ENCODE data around the gene RGS7. TPM values are rescaled to one million over a fixed set of nuclear protein-coding genes. Genes with fewer than 3 reads are reported as not detected.

The RGS7 gene
- total and polyA plus RNA-seq, 2 donors from 2014 or later = 3.6 TPM; not detected in 1

DNA sequence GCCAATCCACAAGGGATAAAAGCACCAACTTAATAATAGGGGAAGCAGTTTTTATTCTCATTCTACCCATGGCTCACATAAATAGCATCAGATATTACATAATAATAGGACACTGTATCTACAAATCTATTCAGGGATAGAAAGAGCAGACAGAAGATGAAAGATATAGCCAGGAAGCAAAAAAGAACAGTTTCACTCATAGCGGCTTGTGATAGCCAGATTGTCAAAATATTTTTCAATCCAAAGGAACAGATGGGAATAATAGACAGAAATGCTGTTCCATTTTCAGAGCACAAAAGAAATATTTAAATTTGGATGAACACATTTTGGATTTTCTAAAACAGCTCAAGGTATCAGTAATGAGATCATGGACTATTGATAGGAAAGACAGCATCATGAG is 512.5 kb downstream of the RGS7 start:
- intact Hi-C loops (cut with DNase I) = no loop called here
- Histone ChIP-seq H3K36me3 (ENCODE audit: control insufficient read depth in 2 of 3, insufficient read depth in 3 of 3, low read length in 3 of 3) (no peaks in the 10 kb centered on the region), H3K27me3 (ENCODE audit: control insufficient read depth, insufficient read depth, low read length) (no peaks in the 10 kb centered on the region), H3K9me3 (ENCODE audit: control insufficient read depth in 2 of 3, insufficient read depth in 1 of 3, low read length in 3 of 3) (no peaks in the 10 kb centered on the region), H3K27ac (ENCODE audit: low read depth in 2 of 2, low read length in 2 of 2) (no peak overlapping the region), H3K4me1 (ENCODE audit: control insufficient read depth in 2 of 3, insufficient read depth in 2 of 3, low read depth in 1 of 3, low read length in 3 of 3) (no peaks in the 10 kb centered on the region), H3K9ac (ENCODE audit: low read length in 3 of 3) (no peak overlapping the region), H3K4me3 (ENCODE audit: low read length in 3 of 3) (no peak overlapping the region)
- FAIRE-seq = no peak
- DNase-seq = no peak
- TF ChIP-seq, protein P1, sequence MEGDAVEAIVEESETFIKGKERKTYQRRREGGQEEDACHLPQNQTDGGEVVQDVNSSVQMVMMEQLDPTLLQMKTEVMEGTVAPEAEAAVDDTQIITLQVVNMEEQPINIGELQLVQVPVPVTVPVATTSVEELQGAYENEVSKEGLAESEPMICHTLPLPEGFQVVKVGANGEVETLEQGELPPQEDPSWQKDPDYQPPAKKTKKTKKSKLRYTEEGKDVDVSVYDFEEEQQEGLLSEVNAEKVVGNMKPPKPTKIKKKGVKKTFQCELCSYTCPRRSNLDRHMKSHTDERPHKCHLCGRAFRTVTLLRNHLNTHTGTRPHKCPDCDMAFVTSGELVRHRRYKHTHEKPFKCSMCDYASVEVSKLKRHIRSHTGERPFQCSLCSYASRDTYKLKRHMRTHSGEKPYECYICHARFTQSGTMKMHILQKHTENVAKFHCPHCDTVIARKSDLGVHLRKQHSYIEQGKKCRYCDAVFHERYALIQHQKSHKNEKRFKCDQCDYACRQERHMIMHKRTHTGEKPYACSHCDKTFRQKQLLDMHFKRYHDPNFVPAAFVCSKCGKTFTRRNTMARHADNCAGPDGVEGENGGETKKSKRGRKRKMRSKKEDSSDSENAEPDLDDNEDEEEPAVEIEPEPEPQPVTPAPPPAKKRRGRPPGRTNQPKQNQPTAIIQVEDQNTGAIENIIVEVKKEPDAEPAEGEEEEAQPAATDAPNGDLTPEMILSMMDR (IDR thresholded peaks at IDR 0.05; ENCODE audit: borderline replicate concordance, extremely low read depth, insufficient read depth) = no peak

DNA sequence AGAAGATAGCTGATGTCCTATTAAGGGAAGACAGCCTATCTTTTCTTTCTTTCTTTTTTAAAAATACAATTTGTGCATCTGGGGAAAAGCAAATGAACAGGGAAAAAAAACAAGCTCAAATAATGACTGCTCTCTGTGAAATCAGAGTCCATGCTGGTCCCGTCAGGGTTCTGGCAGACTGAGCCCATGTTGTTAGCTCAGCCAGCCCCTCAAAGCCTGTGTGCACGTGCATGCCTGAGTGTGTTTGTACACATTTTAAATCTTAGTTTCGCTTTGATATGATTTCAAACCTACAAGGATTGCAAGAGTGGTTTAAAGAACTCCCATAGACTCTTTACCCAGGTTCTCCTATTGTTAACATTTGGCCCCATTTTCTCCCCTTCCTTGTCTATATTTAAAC is 513.2 kb downstream of the RGS7 start:
- no peaks in the 10 kb centered on the region for H3K36me3 ChIP-seq (ENCODE audit: control insufficient read depth in 2 of 3, insufficient read depth in 3 of 3, low read length in 3 of 3)
- no peak overlapping the region for H3K4me3 ChIP-seq (ENCODE audit: low read length in 3 of 3)
- H3K27me3 ChIP-seq (ENCODE audit: control insufficient read depth, insufficient read depth, low read length) = no peaks in the 10 kb centered on the region
- no peak overlapping the region for H3K27ac ChIP-seq (ENCODE audit: low read depth in 2 of 2, low read length in 2 of 2)
- no peak for FAIRE-seq
- no peaks in the 10 kb centered on the region for H3K4me1 ChIP-seq (ENCODE audit: control insufficient read depth in 2 of 3, insufficient read depth in 2 of 3, low read depth in 1 of 3, low read length in 3 of 3)
- H3K9ac ChIP-seq (ENCODE audit: low read length in 3 of 3) = no peak overlapping the region
- no peaks in the 10 kb centered on the region for H3K9me3 ChIP-seq (ENCODE audit: control insufficient read depth in 2 of 3, insufficient read depth in 1 of 3, low read length in 3 of 3)
- intact Hi-C loops (cut with DNase I) = no loop called here
- DNase-seq = no peak
- TF ChIP-seq, protein P1 (IDR thresholded peaks at IDR 0.05; ENCODE audit: borderline replicate concordance, extremely low read depth, insufficient read depth) = no peak

DNA sequence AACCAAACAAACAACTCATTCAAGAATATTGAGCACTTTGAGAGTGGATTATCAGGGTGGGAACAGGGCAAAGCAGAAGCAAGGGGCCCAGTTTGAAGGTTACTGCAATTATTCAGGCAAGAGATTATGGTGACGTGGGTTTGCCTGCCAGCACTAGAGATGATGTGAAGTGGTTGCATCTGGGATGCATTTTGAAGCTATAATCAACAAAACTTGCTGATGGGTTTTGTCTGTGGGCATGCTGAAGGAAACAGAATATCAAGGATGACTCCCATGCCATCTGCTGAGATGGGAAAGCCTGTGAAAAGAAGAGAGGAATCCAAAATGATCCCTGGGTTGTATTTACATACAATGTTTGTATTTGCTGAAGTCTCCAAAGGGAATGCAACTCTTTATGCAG is 520.7 kb downstream of the RGS7 start:
- no peaks in the 10 kb centered on the region for H3K36me3 ChIP-seq (ENCODE audit: control insufficient read depth in 2 of 3, insufficient read depth in 3 of 3, low read length in 3 of 3)
- no peak overlapping the region for H3K9ac ChIP-seq (ENCODE audit: low read length in 3 of 3)
- no peaks in the 10 kb centered on the region for H3K4me1 ChIP-seq (ENCODE audit: control insufficient read depth in 2 of 3, insufficient read depth in 2 of 3, low read depth in 1 of 3, low read length in 3 of 3)
- no peak overlapping the region for H3K4me3 ChIP-seq (ENCODE audit: low read length in 3 of 3)
- TF ChIP-seq, protein P1 (IDR thresholded peaks at IDR 0.05; ENCODE audit: borderline replicate concordance, extremely low read depth, insufficient read depth) = no peak
- FAIRE-seq (no peak), DNase-seq (no peak)
- no peaks in the 10 kb centered on the region for H3K9me3 ChIP-seq (ENCODE audit: control insufficient read depth in 2 of 3, insufficient read depth in 1 of 3, low read length in 3 of 3)
- H3K27me3 ChIP-seq (ENCODE audit: control insufficient read depth, insufficient read depth, low read length) = no peaks in the 10 kb centered on the region
- intact Hi-C loops (cut with DNase I) = no loop called here
- H3K27ac ChIP-seq (ENCODE audit: low read depth in 2 of 2, low read length in 2 of 2) = no peak overlapping the region

DNA sequence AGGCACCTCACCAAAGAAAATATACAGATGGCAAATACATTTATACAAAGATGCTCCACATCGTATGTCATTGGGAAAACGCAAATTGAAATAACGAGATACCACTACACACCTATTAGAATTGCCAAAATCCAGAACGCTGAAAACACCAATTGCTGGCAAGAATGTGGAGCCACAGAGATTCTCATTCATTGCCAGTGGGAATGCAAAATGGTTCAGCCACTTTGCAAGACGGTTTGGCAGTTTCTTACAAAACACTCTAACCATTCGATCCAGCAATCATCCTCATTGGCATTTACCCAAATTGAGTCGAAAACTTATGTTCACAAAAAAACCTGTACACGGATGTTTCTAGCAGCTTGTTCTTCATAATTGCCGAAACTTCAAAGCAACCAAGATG is 521.7 kb downstream of the RGS7 start:
- DNase-seq (no peak), FAIRE-seq (no peak)
- Histone ChIP-seq H3K27me3 (ENCODE audit: control insufficient read depth, insufficient read depth, low read length) (no peaks in the 10 kb centered on the region), H3K27ac (ENCODE audit: low read depth in 2 of 2, low read length in 2 of 2) (no peak overlapping the region), H3K36me3 (ENCODE audit: control insufficient read depth in 2 of 3, insufficient read depth in 3 of 3, low read length in 3 of 3) (no peaks in the 10 kb centered on the region), H3K4me1 (ENCODE audit: control insufficient read depth in 2 of 3, insufficient read depth in 2 of 3, low read depth in 1 of 3, low read length in 3 of 3) (no peaks in the 10 kb centered on the region), H3K9me3 (ENCODE audit: control insufficient read depth in 2 of 3, insufficient read depth in 1 of 3, low read length in 3 of 3) (no peaks in the 10 kb centered on the region), H3K9ac (ENCODE audit: low read length in 3 of 3) (no peak overlapping the region), H3K4me3 (ENCODE audit: low read length in 3 of 3) (no peak overlapping the region)
- TF ChIP-seq, protein P1 (IDR thresholded peaks at IDR 0.05; ENCODE audit: borderline replicate concordance, extremely low read depth, insufficient read depth) = no peak
- intact Hi-C loops (cut with DNase I) = no loop called here
